Measurements from ENCODE around the gene MSH4. TPM values are rescaled to one million over a fixed set of nuclear protein-coding genes. Genes with fewer than 3 reads are reported as not detected.

MSH4 gene
- total and polyA plus RNA-seq, 3 experiments from 2014 or later: 0.50 to 0.58 TPM; not detected in 1

DNA sequence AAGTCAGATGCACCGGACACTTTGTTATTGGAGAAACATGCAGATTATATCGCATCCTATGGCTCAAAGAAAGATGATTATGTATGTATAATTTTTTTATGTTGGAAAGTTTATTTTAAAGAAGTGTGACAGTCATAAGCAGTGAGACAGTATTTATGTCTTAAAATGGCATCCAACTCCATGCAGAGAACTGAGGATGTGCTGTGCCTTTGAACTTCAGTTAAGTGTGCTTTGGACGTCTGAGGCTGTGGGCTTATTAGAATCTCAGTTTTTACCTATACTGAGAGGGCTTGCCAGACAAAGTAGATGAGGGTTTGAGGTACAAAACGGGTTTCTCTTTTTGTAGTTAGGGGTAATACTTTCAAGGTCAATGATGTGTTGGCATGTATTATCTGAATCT, 9.2 kb upstream of the MSH4 start:
- ChIA-PET CTCF (no interaction called here), POLR2A (interaction anchor here (2.0 kb wide), 1 partner anchor 64 kb away, joined by 7 read pairs; no protein-coding TSS in a partner anchor)
- Mint-ChIP-seq H3K27me3 (peaks cover 0 to 3% of the 10 kb centered on the region in 2 donors), H3K4me3 (peak overlapping the region; percentile 94 to 100 (median 98)), H3K27ac (peak overlapping the region; percentile 92 to 99 (median 98)), H3K4me1 (peaks cover 67 to 86% (median 81%) of the 10 kb centered on the region in 3 donors), H3K36me3 (peaks cover 8 to 59% (median 15%) of the 10 kb centered on the region in 3 donors), H3K9me3 (no peaks in the 10 kb centered on the region)
- no peak for DNase-seq
- Histone ChIP-seq H3K9me3 (ENCODE audit: low read length) (no peaks in the 10 kb centered on the region), H3K27ac (ENCODE audit: low read depth, low read length) (peak overlapping the region; percentile 90), H3K27me3 (ENCODE audit: insufficient read depth, low read length, poor library complexity, severe bottlenecking) (no peaks in the 10 kb centered on the region), H3K36me3 (ENCODE audit: insufficient read depth, low read length) (peaks cover 26% of the 10 kb centered on the region), H3K4me3 (ENCODE audit: low read length) (peak overlapping the region; percentile 94), H3K4me1 (ENCODE audit: insufficient read depth, low read length) (peaks cover 54% of the 10 kb centered on the region)

DNA sequence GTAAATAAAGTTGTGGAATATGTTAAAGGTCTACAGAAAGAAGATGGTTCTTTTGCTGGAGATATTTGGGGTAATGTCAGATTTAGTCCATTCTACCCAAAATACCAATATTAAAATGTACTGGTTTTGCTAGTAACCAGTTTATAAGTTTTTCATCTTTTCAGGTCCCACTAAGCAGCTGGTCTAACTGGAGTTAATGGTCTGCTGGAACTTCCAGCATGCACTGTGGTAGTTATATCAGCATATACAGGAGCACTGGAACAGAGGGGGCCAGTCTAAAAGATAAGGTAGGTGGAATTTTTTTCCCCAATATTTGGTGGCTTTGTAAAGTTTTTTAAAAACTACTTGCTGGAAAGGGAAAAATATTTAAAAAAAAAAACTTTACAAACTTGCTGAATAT, 6.7 kb upstream of the MSH4 start:
- POLR2A ChIA-PET: no interaction called here
- peaks cover 54% of the 10 kb centered on the region for H3K4me1 ChIP-seq (ENCODE audit: insufficient read depth, low read length)
- CTCF ChIA-PET: no interaction called here

DNA sequence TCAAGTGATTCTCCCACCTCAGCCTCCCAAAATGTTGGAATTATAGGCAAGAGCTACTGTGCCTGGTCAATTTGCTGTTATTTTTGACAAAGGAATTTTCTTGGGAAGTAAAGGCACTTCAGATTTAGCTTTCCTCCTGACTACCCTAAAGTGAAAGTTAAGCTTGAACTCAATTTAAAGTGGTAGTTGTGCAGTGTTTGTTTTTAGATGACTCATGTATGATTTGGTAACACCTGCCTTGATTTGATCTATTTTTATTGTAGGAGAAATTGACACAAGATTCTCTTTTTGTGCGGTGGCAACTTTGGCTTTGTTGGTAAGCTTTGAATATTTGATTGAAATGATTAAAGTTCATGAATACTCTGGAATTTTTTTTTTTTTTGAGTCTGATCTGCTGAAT, 5.7 kb upstream of the MSH4 start:
- H3K36me3 ChIP-seq (ENCODE audit: insufficient read depth, low read length): peaks cover 39% of the 10 kb centered on the region
- CTCF ChIA-PET: interaction anchor here (0.8 kb wide), 1 partner anchor 70 kb away, joined by 3 read pairs; no protein-coding TSS in a partner anchor
- peak overlapping the region; percentile 52 to 99 (median 90) for H3K27ac Mint-ChIP-seq

More for the DNA sequence above, 6.7 kb upstream of the MSH4 start:
- H3K27me3 Mint-ChIP-seq: no peaks in the 10 kb centered on the region
- H3K9me3 Mint-ChIP-seq: no peaks in the 10 kb centered on the region
- H3K9me3 ChIP-seq (ENCODE audit: low read length): no peaks in the 10 kb centered on the region
- H3K36me3 ChIP-seq (ENCODE audit: insufficient read depth, low read length): peaks cover 34% of the 10 kb centered on the region
- H3K4me3 Mint-ChIP-seq: peak overlapping the region in 6 of 7 donors; percentile 15 to 99 (median 96)
- H3K27ac Mint-ChIP-seq: peak overlapping the region; percentile 66 to 99 (median 92)
- no peaks in the 10 kb centered on the region for H3K27me3 ChIP-seq (ENCODE audit: insufficient read depth, low read length, poor library complexity, severe bottlenecking)
- peaks cover 8 to 83% (median 20%) of the 10 kb centered on the region in 3 donors for H3K36me3 Mint-ChIP-seq
- no peak overlapping the region for H3K4me3 ChIP-seq (ENCODE audit: low read length)
- H3K27ac ChIP-seq (ENCODE audit: low read depth, low read length): no peak overlapping the region
- H3K4me1 Mint-ChIP-seq: peaks cover 61 to 85% (median 84%) of the 10 kb centered on the region in 3 donors
- no peak for DNase-seq

DNA sequence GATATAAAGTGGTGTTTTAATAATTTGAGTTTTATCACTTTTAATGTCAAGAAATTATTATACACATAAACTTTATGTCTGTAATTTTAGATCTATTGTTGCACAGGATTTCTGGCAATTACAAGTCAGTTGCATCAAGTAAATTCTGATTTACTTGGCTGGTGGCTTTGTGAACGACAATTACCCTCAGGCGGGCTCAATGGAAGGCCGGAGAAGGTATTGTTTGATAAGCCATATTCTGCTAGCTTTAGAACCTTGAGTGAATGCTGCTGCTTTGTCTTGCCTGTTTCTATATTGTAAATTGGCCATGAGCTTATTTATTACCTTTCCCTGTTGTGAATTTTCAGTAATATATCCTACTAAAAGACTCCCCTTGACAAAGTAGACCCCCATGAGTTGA, 4.6 kb upstream of the MSH4 start:
- no peaks in the 10 kb centered on the region for H3K9me3 Mint-ChIP-seq

More for the DNA sequence above, 5.7 kb upstream of the MSH4 start:
- no peak overlapping the region for H3K4me3 ChIP-seq (ENCODE audit: low read length)
- H3K27ac ChIP-seq (ENCODE audit: low read depth, low read length): no peak overlapping the region
- peaks cover 48% of the 10 kb centered on the region for H3K4me1 ChIP-seq (ENCODE audit: insufficient read depth, low read length)
- no peak for DNase-seq
- H3K9me3 ChIP-seq (ENCODE audit: low read length): no peaks in the 10 kb centered on the region
- Mint-ChIP-seq H3K4me1 (peaks cover 55 to 77% (median 75%) of the 10 kb centered on the region in 3 donors), H3K27me3 (no peaks in the 10 kb centered on the region), H3K36me3 (peaks cover 11 to 93% (median 23%) of the 10 kb centered on the region in 3 donors), H3K4me3 (peak overlapping the region in 6 of 7 donors; percentile 5 to 98 (median 87)), H3K9me3 (no peaks in the 10 kb centered on the region)
- POLR2A ChIA-PET: interaction anchor here (0.6 kb wide), 1 partner anchor 1014 kb away, joined by 3 read pairs; no protein-coding TSS in a partner anchor
- H3K27me3 ChIP-seq (ENCODE audit: insufficient read depth, low read length, poor library complexity, severe bottlenecking): no peaks in the 10 kb centered on the region

DNA sequence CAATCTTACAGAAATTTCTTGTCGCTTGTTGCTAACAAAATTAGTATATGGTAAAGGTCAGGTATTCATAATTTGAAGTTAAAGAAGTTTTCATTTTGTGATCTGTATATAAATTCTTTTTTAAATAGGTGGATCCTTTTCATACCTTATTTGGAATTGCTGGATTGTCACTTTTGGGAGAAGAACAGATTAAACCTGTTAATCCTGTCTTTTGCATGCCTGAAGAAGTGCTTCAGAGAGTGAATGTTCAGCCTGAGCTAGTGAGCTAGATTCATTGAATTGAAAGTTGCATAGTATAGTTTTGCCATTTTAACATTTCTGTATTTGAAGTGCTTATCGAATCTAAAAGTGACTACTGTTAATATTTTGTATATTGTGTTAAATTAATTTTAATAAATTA, 2.3 kb upstream of the MSH4 start:
- Mint-ChIP-seq H3K27ac (peak overlapping the region in 1 of 8 donors; percentile 19), H3K4me1 (peaks cover 25 to 53% (median 46%) of the 10 kb centered on the region in 3 donors), H3K9me3 (no peaks in the 10 kb centered on the region), H3K36me3 (peaks cover 11 to 86% (median 29%) of the 10 kb centered on the region in 3 donors), H3K4me3 (no peak overlapping the region), H3K27me3 (no peaks in the 10 kb centered on the region)
- no peak overlapping the region for H3K4me3 ChIP-seq (ENCODE audit: low read length)
- CTCF ChIA-PET: no interaction called here
- DNase-seq: no peak
- H3K27ac ChIP-seq (ENCODE audit: low read depth, low read length): no peak overlapping the region
- peaks cover 20% of the 10 kb centered on the region for H3K4me1 ChIP-seq (ENCODE audit: insufficient read depth, low read length)
- POLR2A ChIA-PET: no interaction called here
- H3K36me3 ChIP-seq (ENCODE audit: insufficient read depth, low read length): peaks cover 34% of the 10 kb centered on the region
- no peaks in the 10 kb centered on the region for H3K9me3 ChIP-seq (ENCODE audit: low read length)
- H3K27me3 ChIP-seq (ENCODE audit: insufficient read depth, low read length, poor library complexity, severe bottlenecking): no peaks in the 10 kb centered on the region

More for the DNA sequence above, 4.6 kb upstream of the MSH4 start:
- Histone ChIP-seq H3K27me3 (ENCODE audit: insufficient read depth, low read length, poor library complexity, severe bottlenecking) (no peaks in the 10 kb centered on the region), H3K36me3 (ENCODE audit: insufficient read depth, low read length) (peaks cover 40% of the 10 kb centered on the region), H3K9me3 (ENCODE audit: low read length) (no peaks in the 10 kb centered on the region), H3K4me3 (ENCODE audit: low read length) (no peak overlapping the region), H3K4me1 (ENCODE audit: insufficient read depth, low read length) (peaks cover 43% of the 10 kb centered on the region), H3K27ac (ENCODE audit: low read depth, low read length) (no peak overlapping the region)
- H3K4me3 Mint-ChIP-seq: no peak overlapping the region
- no peak for DNase-seq
- H3K27ac Mint-ChIP-seq: peak overlapping the region in 4 of 8 donors; percentile 54 to 99 (median 79)
- H3K36me3 Mint-ChIP-seq: peaks cover 11 to 93% (median 23%) of the 10 kb centered on the region in 3 donors
- ChIA-PET CTCF (no interaction called here), POLR2A (no interaction called here)
- no peaks in the 10 kb centered on the region for H3K27me3 Mint-ChIP-seq
- peaks cover 48 to 73% (median 69%) of the 10 kb centered on the region in 3 donors for H3K4me1 Mint-ChIP-seq

DNA sequence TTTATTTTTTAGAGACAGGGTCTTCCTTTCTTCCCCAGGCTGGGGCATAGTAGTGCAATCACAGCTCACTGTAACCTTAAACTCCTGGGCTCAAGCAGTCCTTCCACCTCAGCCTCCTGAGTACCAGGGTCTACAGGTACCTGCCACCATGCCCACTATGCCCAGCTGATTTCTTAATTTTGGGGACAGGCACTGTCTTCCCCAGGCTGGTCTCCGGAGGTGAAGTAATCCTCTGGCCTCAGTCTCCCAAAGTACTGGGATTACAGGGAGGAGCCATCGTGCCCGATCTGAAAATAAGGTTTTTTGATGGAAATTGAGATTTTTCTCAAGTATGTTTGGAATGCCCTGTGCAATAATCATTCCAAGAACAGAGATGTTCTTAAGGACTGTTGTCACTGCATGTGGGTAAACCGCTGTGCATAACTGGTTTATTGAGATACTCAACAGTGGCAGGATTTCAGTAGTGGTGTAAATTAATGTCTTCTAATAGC, 934 bp upstream of the MSH4 start:
- DNase-seq: no peak
- Histone ChIP-seq H3K27ac (ENCODE audit: low read depth, low read length) (no peak overlapping the region), H3K4me3 (ENCODE audit: low read length) (no peak overlapping the region), H3K27me3 (ENCODE audit: insufficient read depth, low read length, poor library complexity, severe bottlenecking) (no peaks in the 10 kb centered on the region), H3K36me3 (ENCODE audit: insufficient read depth, low read length) (peaks cover 28% of the 10 kb centered on the region), H3K4me1 (ENCODE audit: insufficient read depth, low read length) (peaks cover 6% of the 10 kb centered on the region), H3K9me3 (ENCODE audit: low read length) (no peaks in the 10 kb centered on the region)
- H3K4me3 Mint-ChIP-seq: no peak overlapping the region
- H3K9me3 Mint-ChIP-seq: no peaks in the 10 kb centered on the region
- H3K36me3 Mint-ChIP-seq: peaks cover 11 to 73% (median 27%) of the 10 kb centered on the region in 3 donors
- H3K27me3 Mint-ChIP-seq: no peaks in the 10 kb centered on the region
- CTCF ChIA-PET: no interaction called here
- H3K4me1 Mint-ChIP-seq: peaks cover 11 to 39% (median 33%) of the 10 kb centered on the region in 3 donors
- H3K27ac Mint-ChIP-seq: no peak overlapping the region
- POLR2A ChIA-PET: no interaction called here

DNA sequence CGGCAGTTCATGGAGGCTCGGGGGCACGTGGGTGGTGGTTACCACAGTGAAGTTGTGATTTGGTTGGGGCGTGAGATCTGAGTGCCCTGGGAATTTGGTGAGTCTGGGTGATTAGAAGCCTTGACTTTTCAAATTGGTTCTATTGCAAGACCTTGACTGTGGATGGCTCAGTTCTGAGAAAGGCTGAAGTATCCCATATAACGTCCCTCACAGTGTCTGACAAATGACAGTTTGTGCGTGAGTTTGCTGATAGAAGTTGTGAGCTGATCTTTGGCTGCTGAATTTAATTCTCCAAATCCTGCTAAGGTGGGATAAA, 549 bp downstream of the MSH4 start:
- Histone ChIP-seq H3K4me1 (ENCODE audit: insufficient read depth, low read length) (no peaks in the 10 kb centered on the region), H3K27ac (ENCODE audit: low read depth, low read length) (no peak overlapping the region), H3K36me3 (ENCODE audit: insufficient read depth, low read length) (peaks cover 16% of the 10 kb centered on the region), H3K4me3 (ENCODE audit: low read length) (no peak overlapping the region), H3K9me3 (ENCODE audit: low read length) (no peaks in the 10 kb centered on the region), H3K27me3 (ENCODE audit: insufficient read depth, low read length, poor library complexity, severe bottlenecking) (no peaks in the 10 kb centered on the region)
- Mint-ChIP-seq H3K4me3 (no peak overlapping the region), H3K4me1 (peaks cover 2 to 25% (median 18%) of the 10 kb centered on the region in 3 donors), H3K27me3 (no peaks in the 10 kb centered on the region), H3K27ac (peak overlapping the region in 1 of 8 donors; percentile 3), H3K9me3 (no peaks in the 10 kb centered on the region), H3K36me3 (peaks cover 4 to 59% (median 16%) of the 10 kb centered on the region in 3 donors)
- DNase-seq: no peak
- POLR2A ChIA-PET: interaction anchor here (1.3 kb wide), 1 partner anchor 11 kb away, joined by 3 read pairs; no protein-coding TSS in a partner anchor
- CTCF ChIA-PET: no interaction called here

DNA sequence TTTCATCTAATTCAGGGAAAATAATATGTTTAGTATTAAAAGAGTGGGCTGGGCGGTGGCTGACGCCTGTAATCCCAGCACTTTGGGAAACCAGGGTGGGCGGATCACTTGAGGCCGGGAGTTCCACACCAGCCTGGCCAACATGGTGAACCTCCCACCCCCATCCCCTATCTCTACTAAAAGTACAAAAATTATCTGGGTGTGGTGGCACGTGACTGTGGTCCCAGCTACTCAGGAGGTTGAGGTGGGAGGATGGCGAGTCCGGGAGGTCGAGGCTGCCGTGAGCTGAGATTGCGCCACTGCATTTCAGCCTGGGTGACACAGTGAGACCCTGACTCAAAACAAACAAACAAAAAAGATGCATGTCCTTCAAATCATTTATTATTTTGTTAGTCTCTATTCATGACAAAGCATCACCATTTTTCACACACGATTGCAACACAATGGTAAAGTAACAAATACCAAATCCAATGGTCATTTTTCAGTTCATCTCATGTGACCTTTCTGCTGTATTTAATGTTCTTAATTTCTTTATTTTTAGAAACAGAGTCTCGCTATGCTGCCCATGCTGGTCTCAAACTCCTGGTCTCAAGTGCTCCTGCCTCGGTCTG, 1.0 kb downstream of the MSH4 start:
- ChIA-PET POLR2A (interaction anchor here (1.3 kb wide), 1 partner anchor 11 kb away, joined by 3 read pairs; no protein-coding TSS in a partner anchor), CTCF (no interaction called here)
- Histone ChIP-seq H3K27me3 (ENCODE audit: insufficient read depth, low read length, poor library complexity, severe bottlenecking) (no peaks in the 10 kb centered on the region), H3K4me3 (ENCODE audit: low read length) (no peak overlapping the region), H3K27ac (ENCODE audit: low read depth, low read length) (no peak overlapping the region), H3K36me3 (ENCODE audit: insufficient read depth, low read length) (peaks cover 12% of the 10 kb centered on the region), H3K9me3 (ENCODE audit: low read length) (no peaks in the 10 kb centered on the region), H3K4me1 (ENCODE audit: insufficient read depth, low read length) (no peaks in the 10 kb centered on the region)
- no peaks in the 10 kb centered on the region for H3K9me3 Mint-ChIP-seq
- H3K4me1 Mint-ChIP-seq: peaks cover 2 to 21% (median 15%) of the 10 kb centered on the region in 3 donors
- no peak overlapping the region for H3K4me3 Mint-ChIP-seq
- peak overlapping the region in 3 of 8 donors; percentile 10 to 74 (median 31) for H3K27ac Mint-ChIP-seq
- peaks cover 4 to 54% (median 16%) of the 10 kb centered on the region in 3 donors for H3K36me3 Mint-ChIP-seq
- H3K27me3 Mint-ChIP-seq: no peaks in the 10 kb centered on the region
- DNase-seq: no peak
